Measurements from ENCODE around the gene PLA2G2D.

Gene PLA2G2D

GRCh38 chr1:20151906-20152598, 32.7 kb upstream of the PLA2G2D start (continued):
- TF ChIP-seq, protein P1, sequence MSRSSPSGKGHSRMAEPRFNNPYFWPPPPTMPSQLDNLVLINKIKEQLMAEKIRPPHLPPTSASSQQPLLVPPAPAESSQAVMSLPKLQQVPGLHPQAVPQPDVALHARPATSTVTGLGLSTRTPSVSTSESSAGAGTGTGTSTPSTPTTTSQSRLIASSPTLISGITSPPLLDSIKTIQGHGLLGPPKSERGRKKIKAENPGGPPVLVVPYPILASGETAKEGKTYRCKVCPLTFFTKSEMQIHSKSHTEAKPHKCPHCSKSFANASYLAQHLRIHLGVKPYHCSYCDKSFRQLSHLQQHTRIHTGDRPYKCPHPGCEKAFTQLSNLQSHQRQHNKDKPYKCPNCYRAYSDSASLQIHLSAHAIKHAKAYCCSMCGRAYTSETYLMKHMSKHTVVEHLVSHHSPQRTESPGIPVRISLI (tag by site-specific recombination; IDR thresholded peaks at IDR 0.05): no peak
- TF ChIP-seq ZBTB11 (tag by site-specific recombination; conservative IDR thresholded peaks at IDR 0.05; ENCODE audit: low read depth) (peak; percentile 24; the same call in 1 of the 2 replicates), ZNF518A (tag by site-specific recombination; conservative IDR thresholded peaks at IDR 0.05; ENCODE audit: low read depth) (no peak), ZNF157 (tag by site-specific recombination; IDR thresholded peaks at IDR 0.05) (no peak), ZNF350 (tag by site-specific recombination; IDR thresholded peaks at IDR 0.05) (no peak)

DNA sequence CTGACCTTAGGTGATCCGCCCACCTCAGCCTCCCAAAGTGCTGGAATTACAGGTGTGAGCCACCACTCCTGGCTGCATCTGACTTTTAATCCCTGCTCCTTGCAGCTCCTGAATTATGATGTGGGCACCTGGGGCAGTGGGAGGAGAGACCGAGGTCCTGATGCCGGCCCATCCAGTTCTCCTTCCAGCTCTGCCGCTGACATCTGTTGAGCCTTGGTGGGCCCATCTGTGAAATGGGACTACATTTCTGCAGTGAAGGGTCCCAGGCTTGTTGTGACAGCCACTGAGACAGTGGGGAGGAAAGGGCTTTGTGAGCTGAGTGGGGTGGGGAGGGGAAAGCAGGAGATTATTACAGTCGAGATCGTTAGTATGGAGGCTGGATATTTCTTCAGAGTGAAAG, 31.6 kb upstream of the PLA2G2D start:
- ChIA-PET POLR2A (no interaction called here), CTCF (interaction anchor here (0.6 to 6.0 kb wide), 10 partner anchors 16 to 387 kb away, joined by 3 to 53 read pairs (median 4); no protein-coding TSS in a partner anchor)
- TF ChIP-seq ZNF148 (tag by site-specific recombination; IDR thresholded peaks at IDR 0.05; ENCODE audit: borderline replicate concordance): no peak
- TF ChIP-seq ZNF544 (tag by site-specific recombination; IDR thresholded peaks at IDR 0.05): no peak
- no peak for TF ChIP-seq GFI1B (tag by site-specific recombination; IDR thresholded peaks at IDR 0.05)
- no peak for TF ChIP-seq ZNF292 (tag by site-specific recombination; IDR thresholded peaks at IDR 0.05; ENCODE audit: borderline replicate concordance, low read depth)
- no peak for TF ChIP-seq ZNF548 (tag by site-specific recombination; IDR thresholded peaks at IDR 0.05)
- TF ChIP-seq ZNF335 (tag by site-specific recombination; conservative IDR thresholded peaks at IDR 0.05): no peak
- TF ChIP-seq AEBP2 (tag by site-specific recombination; IDR thresholded peaks at IDR 0.05; ENCODE audit: borderline replicate concordance): no peak
- TF ChIP-seq, protein P2, sequence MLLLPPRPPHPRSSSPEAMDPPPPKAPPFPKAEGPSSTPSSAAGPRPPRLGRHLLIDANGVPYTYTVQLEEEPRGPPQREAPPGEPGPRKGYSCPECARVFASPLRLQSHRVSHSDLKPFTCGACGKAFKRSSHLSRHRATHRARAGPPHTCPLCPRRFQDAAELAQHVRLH (tag by site-specific recombination; IDR thresholded peaks at IDR 0.05): no peak
- Histone ChIP-seq H3K4me1 (ENCODE audit: control insufficient read depth, insufficient read depth, low read length) (no peaks in the 10 kb centered on the region), H3K4me3 (ENCODE audit: low read depth, low read length) (no peak overlapping the region), H3K36me3 (ENCODE audit: control insufficient read depth in 2 of 2, insufficient read depth in 1 of 2, low read length in 2 of 2) (no peaks in the 10 kb centered on the region), H3K27ac (ENCODE audit: extremely low read depth, low read depth, low read length) (no peak overlapping the region), H3K9me3 (ENCODE audit: control insufficient read depth, insufficient read depth, low read depth, low read length) (no peaks in the 10 kb centered on the region)

Data from HEK293 (cell line).